DOHH2 (cell line): ENCODE data around the gene CDK5RAP2.

ENCODE experiments used
- H3F3A ChIP-seq: fragments of 200-600 bp; sonication (generic), shearing (Covaris generic); 2 replicates; pipeline ENCODE4 v1.6.0; 2016; ENCODE audit warnings: antibody characterized with exemption, mild to moderate bottlenecking; ENCODE audit not compliant: control insufficient read depth, insufficient read depth
- H3K27ac ChIP-seq: fragments of 200-600 bp; sonication (generic); 2 replicates; pipeline ENCODE4 v1.5.1; 2014; ENCODE audit warnings: low read depth, mild to moderate bottlenecking, low read length, moderate library complexity
- H3K27me3 ChIP-seq: fragments of 200-600 bp; sonication (generic); 2 replicates; pipeline ENCODE4 v1.6.1; 2014; ENCODE audit warnings: mild to moderate bottlenecking, low read length, mixed read lengths; ENCODE audit not compliant: control insufficient read depth
- H3K36me3 ChIP-seq: fragments of 200-600 bp; sonication (generic); 2 replicates; pipeline ENCODE4 v1.6.1; 2014; ENCODE audit warnings: mild to moderate bottlenecking, low read length, moderate library complexity, mixed read lengths; ENCODE audit not compliant: control insufficient read depth
- H3K4me1 ChIP-seq: fragments of 200-600 bp; sonication (generic); 2 replicates; pipeline ENCODE4 v1.6.1; 2014; ENCODE audit warnings: mild to moderate bottlenecking, low read length, mixed read lengths; ENCODE audit not compliant: control insufficient read depth
- H3K4me2 ChIP-seq: fragments of 200-600 bp; sonication (generic); 2 replicates; pipeline ENCODE4 v1.6.0; 2014; ENCODE audit warnings: mild to moderate bottlenecking, low read length, moderate library complexity
- H3K4me3 ChIP-seq: fragments of 200-600 bp; sonication (generic); 2 replicates; pipeline ENCODE4 v1.5.1; 2014; ENCODE audit warnings: mild to moderate bottlenecking, low read length, mixed read lengths
- H3K79me2 ChIP-seq: fragments of 200-600 bp; sonication (generic); 2 replicates; pipeline ENCODE4 v1.6.1; 2014; ENCODE audit warnings: mild to moderate bottlenecking, low read length, mixed read lengths; ENCODE audit not compliant: control insufficient read depth
- H3K9me2 ChIP-seq: fragments of 200-600 bp; sonication (generic); replicated peaks from 2 replicates; pipeline ENCODE4 v1.6.1; 2014; ENCODE audit warnings: mild to moderate bottlenecking, low read length, mixed read lengths; ENCODE audit not compliant: control insufficient read depth
- H3K9me3 ChIP-seq: fragments of 200-600 bp; sonication (generic); 2 replicates; pipeline ENCODE4 v1.6.1; 2014; ENCODE audit warnings: antibody characterized with exemption, low read length, mixed read lengths; ENCODE audit not compliant: control insufficient read depth, insufficient read depth
- H4K20me1 ChIP-seq: fragments of 200-600 bp; sonication (generic); 2 replicates; pipeline ENCODE4 v1.6.0; 2014; ENCODE audit warnings: low read depth, mild to moderate bottlenecking, antibody characterized with exemption, low read length, moderate library complexity; ENCODE audit not compliant: control insufficient read depth, insufficient read depth
- EZH2phosphoT487 ChIP-seq: fragments of 200-600 bp; sonication (generic); IDR thresholded peaks from 2 replicates; pipeline ENCODE4 v1.6.1; 2017; ENCODE audit warnings: borderline replicate concordance, mild to moderate bottlenecking, antibody characterized with exemption, low read length, moderate library complexity, mixed read lengths
- TF ChIP-seq, protein P1 (sequence below): fragments of 200-600 bp; sonication (generic); IDR thresholded peaks from one replicate; pipeline ENCODE4 v1.5.1; 2014; ENCODE audit warnings: antibody characterized with exemption, mild to moderate bottlenecking, low read depth, low read length; ENCODE audit not compliant: poor library complexity, severe bottlenecking

CDK5RAP2 gene

DNA sequence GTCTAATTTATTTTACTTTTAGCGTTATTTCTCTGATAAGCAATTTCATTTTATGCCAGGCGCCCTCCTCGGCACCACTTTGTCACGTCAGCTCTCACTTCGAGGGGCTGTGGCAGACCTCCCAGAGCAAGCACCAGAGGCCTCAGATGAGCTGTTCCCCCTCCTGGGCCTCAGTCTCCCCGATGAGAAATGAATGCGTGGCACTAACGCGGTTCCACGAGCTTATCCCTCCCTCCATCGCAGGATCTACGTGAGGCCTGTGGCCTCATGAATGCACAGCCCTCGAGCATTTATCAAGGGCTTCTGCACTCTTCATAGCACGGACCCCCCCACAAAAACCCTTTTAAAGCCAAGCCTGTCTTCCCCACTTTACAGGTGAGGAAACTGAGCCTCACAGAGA lies 205.2 kb downstream of the CDK5RAP2 start:
- Histone ChIP-seq H3K36me3 (no peaks in the 10 kb centered on the region), H3K9me2 (no peaks in the 10 kb centered on the region), H3K27me3 (no peaks in the 10 kb centered on the region), H3K4me2 (no peak overlapping the region), H3K4me3 (no peak overlapping the region), H3K4me1 (no peaks in the 10 kb centered on the region), H3K79me2 (no peaks in the 10 kb centered on the region), H4K20me1 (no peaks in the 10 kb centered on the region), H3K27ac (no peak overlapping the region), H3F3A (no peaks in the 10 kb centered on the region), H3K9me3 (no peaks in the 10 kb centered on the region)
- TF ChIP-seq, protein P1, sequence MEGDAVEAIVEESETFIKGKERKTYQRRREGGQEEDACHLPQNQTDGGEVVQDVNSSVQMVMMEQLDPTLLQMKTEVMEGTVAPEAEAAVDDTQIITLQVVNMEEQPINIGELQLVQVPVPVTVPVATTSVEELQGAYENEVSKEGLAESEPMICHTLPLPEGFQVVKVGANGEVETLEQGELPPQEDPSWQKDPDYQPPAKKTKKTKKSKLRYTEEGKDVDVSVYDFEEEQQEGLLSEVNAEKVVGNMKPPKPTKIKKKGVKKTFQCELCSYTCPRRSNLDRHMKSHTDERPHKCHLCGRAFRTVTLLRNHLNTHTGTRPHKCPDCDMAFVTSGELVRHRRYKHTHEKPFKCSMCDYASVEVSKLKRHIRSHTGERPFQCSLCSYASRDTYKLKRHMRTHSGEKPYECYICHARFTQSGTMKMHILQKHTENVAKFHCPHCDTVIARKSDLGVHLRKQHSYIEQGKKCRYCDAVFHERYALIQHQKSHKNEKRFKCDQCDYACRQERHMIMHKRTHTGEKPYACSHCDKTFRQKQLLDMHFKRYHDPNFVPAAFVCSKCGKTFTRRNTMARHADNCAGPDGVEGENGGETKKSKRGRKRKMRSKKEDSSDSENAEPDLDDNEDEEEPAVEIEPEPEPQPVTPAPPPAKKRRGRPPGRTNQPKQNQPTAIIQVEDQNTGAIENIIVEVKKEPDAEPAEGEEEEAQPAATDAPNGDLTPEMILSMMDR: no peak
- TF ChIP-seq EZH2phosphoT487: no peak

DNA sequence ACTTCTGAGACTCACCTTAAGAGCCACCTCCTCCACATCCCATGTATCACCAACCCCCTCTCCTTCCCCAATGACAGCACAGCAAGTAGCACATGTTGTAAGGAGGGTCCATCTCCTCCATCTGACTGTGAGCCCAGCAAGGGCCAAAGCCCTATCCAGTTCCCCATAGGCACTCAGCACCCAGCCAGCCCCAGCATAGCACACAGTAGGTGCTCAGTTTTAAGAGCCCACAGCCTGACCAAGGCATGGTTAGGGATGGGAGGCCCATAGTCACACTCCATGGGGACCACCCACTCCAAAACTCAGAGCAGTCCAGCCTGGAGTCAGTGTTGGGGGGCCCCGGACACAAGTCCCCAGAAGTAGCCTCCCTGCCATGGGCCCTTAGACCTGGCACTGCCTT lies 205.7 kb downstream of the CDK5RAP2 start:
- no peak overlapping the region for H3K4me3 ChIP-seq
- no peaks in the 10 kb centered on the region for H3K36me3 ChIP-seq
- H3K4me2 ChIP-seq: no peak overlapping the region
- H3K4me1 ChIP-seq: no peaks in the 10 kb centered on the region
- TF ChIP-seq, protein P1: no peak
- no peaks in the 10 kb centered on the region for H3F3A ChIP-seq
- H3K9me2 ChIP-seq: no peaks in the 10 kb centered on the region
- H4K20me1 ChIP-seq: no peaks in the 10 kb centered on the region
- no peaks in the 10 kb centered on the region for H3K27me3 ChIP-seq
- H3K27ac ChIP-seq: no peak overlapping the region
- H3K79me2 ChIP-seq: no peaks in the 10 kb centered on the region
- peaks cover 4% of the 10 kb centered on the region; the same call in 1 of the 2 replicates for H3K9me3 ChIP-seq

DNA sequence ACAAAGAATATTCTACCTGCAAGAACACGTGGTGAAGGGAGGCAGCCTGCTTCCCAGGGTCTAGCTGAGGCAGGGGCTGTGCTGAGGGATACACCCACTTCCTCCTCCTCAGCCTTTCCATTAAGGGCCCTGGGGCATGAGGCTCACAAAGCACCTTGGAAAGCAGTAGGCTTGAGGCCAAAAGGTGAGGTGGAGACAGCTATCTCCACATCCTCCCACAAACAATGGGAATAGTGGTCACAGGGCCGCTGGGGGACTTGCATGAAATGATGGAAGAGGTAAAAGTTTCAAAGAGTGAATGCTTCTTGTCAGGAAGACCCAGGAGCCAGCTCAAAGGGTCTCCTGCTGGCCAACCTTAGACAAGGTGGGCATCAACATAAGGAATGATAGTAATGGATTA lies 207.9 kb downstream of the CDK5RAP2 start:
- TF ChIP-seq, protein P1: no peak
- no peak for TF ChIP-seq EZH2phosphoT487

More for the DNA sequence above, 207.9 kb downstream of the CDK5RAP2 start:
- no peaks in the 10 kb centered on the region; the same call in 1 of the 2 replicates for H3K4me1 ChIP-seq
- no peak overlapping the region for H3K27ac ChIP-seq
- no peaks in the 10 kb centered on the region for H3K27me3 ChIP-seq
- H3K36me3 ChIP-seq: no peaks in the 10 kb centered on the region
- no peak overlapping the region for H3K4me3 ChIP-seq
- no peak overlapping the region for H3K4me2 ChIP-seq
- no peaks in the 10 kb centered on the region for H3F3A ChIP-seq
- H3K9me3 ChIP-seq: peaks cover 8% of the 10 kb centered on the region; the same call in 1 of the 2 replicates
- no peaks in the 10 kb centered on the region for H3K9me2 ChIP-seq
- no peaks in the 10 kb centered on the region for H4K20me1 ChIP-seq
- no peaks in the 10 kb centered on the region for H3K79me2 ChIP-seq
